ENCODE results near the gene FAM47B.

The FAM47B gene

DNA sequence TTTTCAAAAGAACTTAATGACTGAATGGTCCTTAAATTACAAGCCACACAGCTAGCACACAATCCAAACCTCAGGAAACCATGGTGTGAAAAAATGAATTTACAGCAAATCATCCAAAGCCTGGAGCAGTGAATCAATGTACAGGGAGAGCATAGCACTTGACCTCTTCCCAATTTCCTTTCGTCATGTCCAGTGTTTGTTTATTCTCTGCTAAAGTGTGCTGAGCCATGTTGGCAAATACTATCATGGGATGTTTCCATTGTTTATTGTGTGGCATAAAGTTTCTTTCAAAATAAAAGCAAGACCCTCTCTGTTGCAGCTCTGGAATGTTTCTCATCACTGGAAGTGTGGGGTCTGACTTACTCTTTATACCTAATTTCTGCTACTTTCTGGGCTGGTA, 25.4 kb upstream of the FAM47B start:
- DNase-seq (ENCODE audit: insufficient read length, low spot score) = no peak
- TF ChIP-seq, protein P1, sequence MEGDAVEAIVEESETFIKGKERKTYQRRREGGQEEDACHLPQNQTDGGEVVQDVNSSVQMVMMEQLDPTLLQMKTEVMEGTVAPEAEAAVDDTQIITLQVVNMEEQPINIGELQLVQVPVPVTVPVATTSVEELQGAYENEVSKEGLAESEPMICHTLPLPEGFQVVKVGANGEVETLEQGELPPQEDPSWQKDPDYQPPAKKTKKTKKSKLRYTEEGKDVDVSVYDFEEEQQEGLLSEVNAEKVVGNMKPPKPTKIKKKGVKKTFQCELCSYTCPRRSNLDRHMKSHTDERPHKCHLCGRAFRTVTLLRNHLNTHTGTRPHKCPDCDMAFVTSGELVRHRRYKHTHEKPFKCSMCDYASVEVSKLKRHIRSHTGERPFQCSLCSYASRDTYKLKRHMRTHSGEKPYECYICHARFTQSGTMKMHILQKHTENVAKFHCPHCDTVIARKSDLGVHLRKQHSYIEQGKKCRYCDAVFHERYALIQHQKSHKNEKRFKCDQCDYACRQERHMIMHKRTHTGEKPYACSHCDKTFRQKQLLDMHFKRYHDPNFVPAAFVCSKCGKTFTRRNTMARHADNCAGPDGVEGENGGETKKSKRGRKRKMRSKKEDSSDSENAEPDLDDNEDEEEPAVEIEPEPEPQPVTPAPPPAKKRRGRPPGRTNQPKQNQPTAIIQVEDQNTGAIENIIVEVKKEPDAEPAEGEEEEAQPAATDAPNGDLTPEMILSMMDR (IDR thresholded peaks at IDR 0.05; ENCODE audit: insufficient read depth, missing control alignments) = no peak
- FAIRE-seq = no peak

DNA sequence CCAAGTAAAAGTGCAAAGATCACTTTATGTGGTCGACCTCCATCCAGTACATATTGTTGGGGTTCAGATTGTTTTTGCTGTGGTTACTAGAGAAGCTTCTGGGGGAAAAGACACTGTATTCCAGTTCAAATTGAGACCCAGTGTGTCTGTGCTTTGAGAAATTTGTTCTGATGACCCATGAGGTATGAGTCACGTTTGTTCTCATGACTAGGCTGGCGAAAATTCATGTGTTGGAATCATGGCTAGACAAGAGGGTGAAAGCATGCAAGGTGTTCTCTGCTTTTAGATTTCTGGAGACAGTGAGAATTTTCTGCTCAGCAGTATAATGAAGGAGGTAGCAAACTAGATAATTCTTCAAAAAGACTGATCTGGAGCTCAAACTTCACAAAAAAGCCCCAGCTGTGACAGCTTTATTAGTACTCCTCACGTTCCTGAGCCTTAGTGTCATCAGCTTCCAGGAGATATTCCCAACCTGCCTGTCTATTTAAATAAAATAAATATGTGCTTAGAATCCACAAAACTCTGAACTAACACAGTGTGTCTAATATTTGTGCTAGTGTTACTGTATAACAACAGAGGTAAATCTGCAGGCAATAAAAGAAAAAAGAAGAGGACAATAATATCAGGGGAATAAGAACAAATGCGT, 24.4 kb upstream of the FAM47B start:
- DNase-seq (ENCODE audit: insufficient read length, low spot score) = no peak
- FAIRE-seq = no peak
- TF ChIP-seq, protein P1 (IDR thresholded peaks at IDR 0.05; ENCODE audit: insufficient read depth, missing control alignments) = no peak

DNA sequence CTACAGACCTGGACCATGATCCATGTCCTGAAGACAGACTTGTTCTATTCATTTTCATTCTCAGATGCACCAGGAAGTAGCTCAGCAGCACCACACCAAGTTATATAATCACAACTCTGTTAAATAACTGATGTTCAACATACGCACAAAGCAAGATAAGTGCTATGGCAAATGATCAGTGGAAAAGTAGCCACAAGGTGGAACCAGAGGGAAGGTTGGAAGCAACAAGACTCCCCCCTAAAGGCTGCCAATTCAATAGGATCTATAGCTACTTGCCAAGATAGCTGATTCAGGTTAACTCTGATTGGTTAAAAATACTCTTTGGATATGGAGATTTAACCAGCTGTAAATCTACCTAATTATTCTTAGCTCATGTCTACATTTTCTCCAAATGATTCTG, 23.7 kb upstream of the FAM47B start:
- DNase-seq (ENCODE audit: insufficient read length, low spot score) (no peak), FAIRE-seq (peak; percentile 6)
- TF ChIP-seq, protein P1 (IDR thresholded peaks at IDR 0.05; ENCODE audit: insufficient read depth, missing control alignments) = peak; percentile 42

DNA sequence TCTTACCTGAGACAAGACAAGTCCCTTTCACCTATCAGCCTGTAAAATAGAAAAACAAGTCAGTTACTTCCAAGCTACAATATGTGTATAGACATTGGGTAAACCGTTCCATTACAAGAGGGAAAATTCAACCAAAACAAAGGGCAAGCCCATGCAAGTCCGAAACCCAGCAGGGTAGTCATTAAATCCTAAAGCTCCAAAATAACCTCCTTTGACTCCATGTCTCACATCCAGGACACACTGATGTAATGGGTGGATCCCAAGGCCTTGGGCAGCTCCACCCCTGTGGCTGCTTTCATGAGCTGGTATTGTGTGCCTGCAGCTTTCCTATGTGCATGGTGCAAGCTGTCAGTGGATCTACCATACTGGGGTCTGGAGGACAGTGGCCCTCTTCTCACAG, 14.7 kb upstream of the FAM47B start:
- FAIRE-seq (no peak), DNase-seq (ENCODE audit: insufficient read length, low spot score) (no peak)
- TF ChIP-seq, protein P1 (IDR thresholded peaks at IDR 0.05; ENCODE audit: insufficient read depth, missing control alignments) = no peak

DNA sequence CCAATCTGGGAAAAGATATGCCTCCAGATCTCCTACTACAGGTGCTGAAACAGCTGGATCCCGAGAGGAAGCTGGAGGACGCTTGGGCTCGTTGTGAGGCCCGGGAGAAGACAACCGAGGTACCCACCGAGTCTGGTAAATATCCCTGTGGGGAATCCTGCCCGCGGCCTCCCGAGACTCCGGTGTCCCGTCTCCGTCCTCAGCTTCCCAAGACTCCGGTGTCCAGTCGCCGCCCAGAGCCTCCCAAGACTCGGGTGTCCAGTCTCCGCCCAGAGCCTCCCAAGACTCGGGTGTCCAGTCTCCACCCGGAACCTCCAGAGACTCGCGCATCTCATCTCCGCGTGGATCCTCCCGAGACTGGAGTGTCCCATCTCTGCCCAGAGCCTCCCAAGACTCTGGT, 639 bp downstream of the FAM47B start:
- TF ChIP-seq, protein P1 (IDR thresholded peaks at IDR 0.05; ENCODE audit: insufficient read depth, missing control alignments) = no peak
- DNase-seq (ENCODE audit: insufficient read length, low spot score) (no peak), FAIRE-seq (no peak)

DNA sequence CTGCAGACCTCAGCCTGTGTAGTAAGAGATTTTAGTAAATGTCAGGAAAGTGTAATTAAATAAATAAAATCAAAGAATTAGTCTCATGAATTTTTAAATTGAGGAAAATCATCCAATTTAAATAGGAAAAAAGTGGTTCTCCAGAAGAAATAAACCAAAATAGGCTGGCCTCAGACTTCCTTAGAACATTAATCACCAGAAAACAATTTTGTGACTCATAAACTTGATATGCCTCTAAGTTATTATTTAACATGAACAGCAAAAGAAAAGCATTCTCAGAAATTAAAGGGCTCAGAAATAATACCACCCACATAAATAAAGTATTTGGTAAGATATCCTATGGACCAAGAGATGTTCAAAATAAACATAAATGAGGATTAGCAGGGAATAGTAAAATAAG, 14.3 kb downstream of the FAM47B start:
- DNase-seq (ENCODE audit: insufficient read length, low spot score) (no peak), FAIRE-seq (no peak)
- TF ChIP-seq, protein P1 (IDR thresholded peaks at IDR 0.05; ENCODE audit: insufficient read depth, missing control alignments) = no peak

DNA sequence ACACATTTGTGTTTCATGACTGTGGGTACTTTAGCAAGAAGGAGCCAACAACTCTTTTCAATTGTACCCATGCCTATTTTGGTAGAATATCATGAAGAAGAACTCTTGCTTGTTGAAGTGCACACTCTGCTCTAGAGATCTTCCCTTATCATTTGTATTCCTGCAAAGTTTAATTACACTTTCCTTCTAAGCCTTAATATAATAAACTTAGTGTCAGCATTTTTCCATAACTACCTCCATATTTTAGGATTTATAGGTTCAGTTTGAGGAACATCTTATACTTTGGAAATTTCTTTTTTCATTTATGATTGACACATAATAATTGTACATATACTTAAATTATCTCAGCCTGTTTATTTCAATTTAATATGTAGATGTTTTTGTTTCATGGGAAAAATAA, 19.1 kb downstream of the FAM47B start:
- no peak for FAIRE-seq
- TF ChIP-seq, protein P1 (IDR thresholded peaks at IDR 0.05; ENCODE audit: insufficient read depth, missing control alignments) = no peak
- no peak for DNase-seq (ENCODE audit: insufficient read length, low spot score)
